GM21619 (cell line): ENCODE measurements around the gene ATG4B.

ENCODE experiments used
- ATAC-seq: cut with Tn5 transposase; IDR thresholded peaks from one replicate; pipeline ENCODE4 v1.9.1; 2021; ENCODE audit not compliant: unreplicated experiment

The ATG4B gene

DNA sequence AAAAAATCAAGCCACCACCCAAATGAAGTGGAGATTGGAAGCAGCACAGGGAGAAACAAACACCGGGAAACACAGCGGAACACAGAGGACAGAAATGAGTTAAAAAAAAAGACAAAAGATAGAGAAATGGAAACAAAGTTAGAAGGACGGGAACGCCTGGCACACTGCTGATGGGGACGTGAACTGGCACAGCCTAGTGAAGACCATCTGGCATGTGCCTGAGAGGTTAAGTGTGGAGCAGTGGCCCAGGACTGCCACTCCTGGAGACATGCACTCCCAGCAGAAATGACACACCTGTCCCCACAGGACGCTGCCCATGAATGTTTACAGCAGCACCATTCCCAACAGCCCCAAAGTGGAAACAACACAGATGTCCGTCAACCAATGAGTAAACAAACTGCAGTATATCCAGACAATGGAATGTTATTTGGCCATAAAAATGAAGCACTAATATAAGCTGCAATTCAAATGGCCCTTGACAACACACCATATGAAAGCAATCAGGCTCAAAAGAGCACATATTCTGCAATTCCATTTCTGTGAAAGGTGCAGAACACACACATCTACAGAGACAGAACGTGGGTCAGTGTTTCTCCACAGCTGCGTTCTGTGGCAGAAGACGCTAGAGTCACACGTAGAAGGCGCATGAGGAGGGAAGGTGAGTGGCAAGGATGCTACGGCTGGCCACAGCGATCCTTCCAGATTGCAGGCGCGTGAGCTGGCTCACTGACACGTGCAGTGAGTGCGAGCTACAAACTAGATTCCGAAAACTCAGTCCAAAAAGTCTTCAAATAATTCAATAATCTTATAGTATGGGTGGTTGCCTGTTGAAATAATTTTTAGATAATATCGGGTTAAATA, 25.1 kb upstream of the ATG4B start:
- no peak for ATAC-seq

- no peak for ATAC-seq
Observed at GRCh38 chr2:241613017-241613780, 24.3 kb upstream of the ATG4B start.

- no peak for ATAC-seq
Observed at GRCh38 chr2:241615041-241615440, 22.5 kb upstream of the ATG4B start.

DNA sequence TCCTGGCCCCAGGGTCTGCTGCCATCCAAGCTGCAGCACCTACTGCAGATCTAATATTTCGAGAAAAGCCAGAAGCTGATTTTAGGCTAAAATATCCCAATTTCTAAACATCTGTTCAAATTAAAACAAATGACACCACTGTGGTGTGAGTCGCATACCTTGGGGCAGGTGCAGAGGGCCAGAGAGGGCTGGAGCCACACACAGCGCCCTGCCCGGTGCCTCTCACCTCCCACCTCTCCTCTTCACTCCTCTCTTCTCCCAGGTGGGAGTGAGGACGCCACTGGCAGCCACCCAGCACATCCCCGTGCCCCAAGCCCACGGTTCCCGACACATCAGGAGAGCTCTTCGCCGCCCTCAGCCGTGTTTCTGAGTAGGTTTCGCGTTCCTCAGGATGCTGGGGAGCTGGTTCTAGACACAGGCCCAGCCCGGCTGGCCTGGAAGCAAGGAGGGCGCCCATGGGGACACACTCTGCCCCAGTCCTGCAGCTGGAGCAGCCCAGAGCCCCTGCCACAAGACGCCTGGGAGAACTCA, 21.9 kb upstream of the ATG4B start:
- ATAC-seq = no peak

- ATAC-seq = no peak
Observed at GRCh38 chr2:241616168-241617125, 21.0 kb upstream of the ATG4B start.

- ATAC-seq = no peak
Observed at GRCh38 chr2:241617431-241618154, 19.9 kb upstream of the ATG4B start.

DNA sequence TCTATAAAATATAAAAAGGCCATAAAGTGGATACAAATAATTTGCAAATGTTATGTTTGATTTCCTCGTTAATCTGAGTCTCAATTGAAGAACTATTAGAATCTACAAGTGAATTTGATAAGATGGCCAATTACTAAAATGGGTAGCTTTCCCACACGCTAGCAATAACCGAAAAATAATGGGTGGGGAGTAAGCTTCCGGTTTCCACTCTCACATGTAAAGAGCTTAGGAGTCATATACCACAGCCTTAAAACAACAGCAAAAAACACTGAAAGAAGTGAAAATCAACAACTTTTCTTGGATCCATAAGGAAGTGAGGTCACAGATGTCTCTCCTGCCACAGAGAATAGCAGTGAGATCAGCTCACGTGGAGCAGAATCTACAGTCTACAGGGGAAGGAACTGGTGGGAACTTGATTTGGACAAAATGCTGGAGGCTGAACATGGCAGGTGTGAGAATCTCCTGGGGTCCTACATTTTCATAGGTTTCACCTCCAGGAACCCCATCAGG, 19.1 kb upstream of the ATG4B start:
- no peak for ATAC-seq

DNA sequence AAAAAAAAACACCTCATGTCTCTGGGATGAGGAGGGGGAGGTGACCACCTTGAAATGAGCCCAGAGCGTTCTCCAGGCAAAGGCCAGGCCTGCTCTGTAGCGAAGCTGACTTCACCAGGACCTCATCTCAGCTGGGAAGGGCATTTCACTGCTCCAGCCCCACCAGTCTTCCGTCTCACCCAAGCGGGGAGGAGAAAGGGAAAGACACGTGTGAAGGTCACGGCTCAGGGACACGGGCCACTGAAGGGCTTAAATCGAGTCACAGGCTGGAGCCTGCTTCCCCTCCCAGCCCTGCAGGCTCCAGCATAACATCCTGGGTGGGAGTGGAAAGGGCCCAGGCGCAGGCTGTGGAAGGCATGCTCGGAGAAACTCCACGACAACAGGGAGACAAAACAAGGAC, 18.7 kb upstream of the ATG4B start:
- no peak for ATAC-seq

GRCh38 chr2:241619597-241620418, 17.7 kb upstream of the ATG4B start:
- ATAC-seq = no peak

DNA sequence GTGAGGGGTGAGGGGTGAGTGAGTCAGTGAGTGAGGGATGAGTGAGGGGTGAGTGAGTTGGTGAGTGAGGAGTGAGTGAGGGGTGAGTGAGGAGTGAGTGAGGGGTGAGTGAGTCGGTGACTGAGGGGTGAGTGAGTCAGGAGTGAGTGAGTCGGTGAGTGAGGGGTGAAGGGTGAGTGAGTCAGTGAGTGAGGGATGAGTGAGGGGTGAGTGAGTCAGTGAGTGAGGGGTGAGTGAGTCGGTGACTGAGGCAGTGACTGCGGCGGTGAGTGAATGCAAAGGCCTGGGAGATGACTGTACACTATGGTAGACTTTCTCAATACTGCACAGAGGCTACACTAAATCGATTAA, 17.1 kb upstream of the ATG4B start:
- no peak for ATAC-seq

GRCh38 chr2:241627675-241628074, 9.8 kb upstream of the ATG4B start:
- ATAC-seq = no peak

GRCh38 chr2:241629762-241630435, 7.6 kb upstream of the ATG4B start:
- ATAC-seq = no peak

DNA sequence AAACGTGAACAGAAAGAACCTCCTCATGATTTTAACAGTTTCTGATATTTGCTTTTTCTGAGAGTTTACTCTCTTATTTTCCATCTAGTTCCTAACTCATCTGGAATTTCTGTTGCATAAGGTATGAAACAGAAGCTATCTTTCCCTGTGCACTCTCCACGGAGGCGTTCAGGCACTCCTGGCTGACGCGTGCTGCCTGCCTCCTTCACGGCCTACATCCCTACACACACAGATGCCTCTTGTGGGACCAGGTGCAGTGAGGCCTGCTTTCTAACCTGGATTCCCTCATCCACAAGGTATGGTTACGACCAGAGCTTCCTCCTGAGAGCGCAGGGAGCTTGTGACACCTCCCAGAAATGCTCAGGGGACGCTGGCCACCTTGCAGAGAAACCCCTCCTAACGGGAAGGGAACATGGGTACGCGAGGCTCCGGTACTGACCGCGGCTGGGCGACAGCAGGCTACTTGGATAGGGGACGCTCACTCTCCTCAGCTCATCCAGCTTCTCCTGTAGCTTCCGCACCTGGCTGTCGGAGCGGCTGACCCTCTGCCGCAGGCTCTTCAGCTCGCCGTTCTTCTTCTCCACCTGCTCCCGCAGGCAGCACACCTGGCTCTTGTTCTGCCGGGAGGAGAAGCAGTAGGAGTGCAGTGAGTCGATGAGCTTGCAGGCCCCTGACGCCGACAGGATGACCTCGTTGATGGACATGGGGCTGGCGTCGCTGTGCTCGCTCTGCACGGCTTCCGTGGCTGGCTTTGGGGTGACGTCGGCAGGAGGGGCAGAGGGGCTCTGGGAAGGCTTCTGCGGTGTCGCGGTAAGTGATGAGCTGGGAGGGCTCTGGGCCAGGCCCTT, 4.8 kb upstream of the ATG4B start:
- no peak for ATAC-seq

- no peak for ATAC-seq
Observed at GRCh38 chr2:241633561-241633960, 3.9 kb upstream of the ATG4B start.

DNA sequence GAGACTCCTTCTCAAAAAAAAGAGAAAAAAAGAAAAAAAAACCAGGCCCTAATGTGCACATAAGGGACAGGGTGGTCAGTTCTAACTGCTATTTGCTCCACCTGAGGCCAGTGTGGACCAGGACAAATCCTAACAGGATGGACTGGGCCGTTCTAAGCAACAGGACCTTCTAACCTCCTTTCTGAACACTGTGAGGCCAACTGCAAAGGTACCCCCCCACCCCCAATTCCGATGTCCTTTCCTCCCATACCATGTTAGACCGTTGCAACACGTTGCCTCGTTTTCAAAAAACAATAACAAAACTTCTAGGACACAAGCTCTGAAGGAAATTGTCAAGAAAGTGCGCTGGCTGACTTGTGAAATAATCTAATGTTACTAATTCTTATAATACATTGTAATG, 1.7 kb upstream of the ATG4B start:
- no peak for ATAC-seq

DNA sequence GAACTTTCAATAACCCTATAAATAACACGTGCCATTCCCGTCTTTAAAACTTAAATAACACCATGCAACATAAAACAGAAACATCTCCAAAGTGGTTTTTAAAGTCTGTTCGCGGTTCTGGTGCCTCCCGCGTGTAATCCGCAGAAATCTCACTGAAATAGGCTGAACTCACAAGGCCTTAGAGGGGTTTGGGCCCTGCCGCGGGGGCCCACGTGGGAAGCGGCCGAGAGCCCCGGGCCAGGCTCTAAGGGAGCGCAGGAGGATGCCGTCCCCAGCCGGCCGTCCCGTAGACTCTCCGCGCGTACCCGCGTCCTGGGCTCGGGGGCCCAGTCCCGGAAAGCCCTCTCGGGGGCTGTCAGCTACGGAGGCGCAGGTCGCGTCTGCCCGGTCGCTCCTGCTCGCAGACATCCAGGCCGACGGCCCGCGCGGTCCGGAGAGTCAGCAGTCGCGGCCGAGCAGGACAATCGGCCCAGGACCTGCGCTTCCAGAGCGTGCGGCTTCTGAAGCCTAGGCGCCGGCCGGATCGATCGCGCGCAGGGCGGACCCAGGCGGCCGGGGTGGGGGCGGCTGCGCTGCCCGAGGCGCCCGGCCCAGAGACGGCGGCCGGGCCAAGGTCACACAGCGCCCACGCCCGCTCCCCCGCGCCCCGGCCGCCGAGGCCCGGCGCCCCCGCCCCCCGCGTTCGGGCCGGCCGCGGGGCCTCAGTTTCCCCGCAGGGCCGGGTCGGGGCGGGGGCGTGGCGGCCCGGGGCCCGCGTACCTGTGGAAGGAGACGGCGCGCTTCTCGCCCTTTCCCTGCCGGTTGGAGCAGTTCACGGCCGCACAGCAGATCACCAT, 1.1 kb upstream of the ATG4B start:
- ATAC-seq = peak; percentile 31
